ENCODE measurements around the gene HS3ST2. TPM values are rescaled to one million over a fixed set of nuclear protein-coding genes. Genes with fewer than 3 reads are reported as not detected.
A peak's percentile ranks its signal among the peaks of the same experiment; 100 is the strongest.

HS3ST2 gene
- total RNA-seq, 2 donors from 2014 or later, result 1.6 to 2.3 TPM

DNA sequence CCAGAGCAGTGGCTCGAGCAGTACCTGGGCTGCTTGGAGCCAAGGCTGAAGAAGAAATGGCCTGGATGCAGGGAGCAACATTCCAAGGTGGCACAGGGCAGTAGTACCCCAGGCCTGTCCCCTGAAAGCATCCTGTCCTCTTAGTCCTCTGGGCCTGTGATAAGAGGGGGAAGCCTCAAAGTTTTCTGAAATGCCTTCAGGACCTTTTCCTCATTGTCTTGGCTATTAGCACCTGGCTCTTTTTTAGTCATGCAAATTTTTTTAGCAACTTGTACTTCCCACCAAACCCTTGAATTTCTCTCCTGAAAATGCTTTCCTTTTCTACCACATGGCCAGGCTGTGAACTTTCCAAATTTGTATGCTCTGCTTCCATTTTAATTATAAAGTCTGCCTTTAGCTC lies 148.9 kb downstream of the HS3ST2 start:
- no peak overlapping the region for H3K4me3 ChIP-seq
- no peaks in the 10 kb centered on the region for H3K9me3 ChIP-seq
- no peaks in the 10 kb centered on the region for H3K27me3 ChIP-seq
- no peaks in the 10 kb centered on the region for H3K36me3 ChIP-seq
- H3K4me1 ChIP-seq, result no peaks in the 10 kb centered on the region
- peak; percentile 43 for DNase-seq (ENCODE audit: low spot score)
- TF ChIP-seq, protein P1, sequence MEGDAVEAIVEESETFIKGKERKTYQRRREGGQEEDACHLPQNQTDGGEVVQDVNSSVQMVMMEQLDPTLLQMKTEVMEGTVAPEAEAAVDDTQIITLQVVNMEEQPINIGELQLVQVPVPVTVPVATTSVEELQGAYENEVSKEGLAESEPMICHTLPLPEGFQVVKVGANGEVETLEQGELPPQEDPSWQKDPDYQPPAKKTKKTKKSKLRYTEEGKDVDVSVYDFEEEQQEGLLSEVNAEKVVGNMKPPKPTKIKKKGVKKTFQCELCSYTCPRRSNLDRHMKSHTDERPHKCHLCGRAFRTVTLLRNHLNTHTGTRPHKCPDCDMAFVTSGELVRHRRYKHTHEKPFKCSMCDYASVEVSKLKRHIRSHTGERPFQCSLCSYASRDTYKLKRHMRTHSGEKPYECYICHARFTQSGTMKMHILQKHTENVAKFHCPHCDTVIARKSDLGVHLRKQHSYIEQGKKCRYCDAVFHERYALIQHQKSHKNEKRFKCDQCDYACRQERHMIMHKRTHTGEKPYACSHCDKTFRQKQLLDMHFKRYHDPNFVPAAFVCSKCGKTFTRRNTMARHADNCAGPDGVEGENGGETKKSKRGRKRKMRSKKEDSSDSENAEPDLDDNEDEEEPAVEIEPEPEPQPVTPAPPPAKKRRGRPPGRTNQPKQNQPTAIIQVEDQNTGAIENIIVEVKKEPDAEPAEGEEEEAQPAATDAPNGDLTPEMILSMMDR (IDR thresholded peaks at IDR 0.05), result no peak
- no peak overlapping the region for H3K27ac ChIP-seq

All from right atrium auricular region (tissue), 2 donors.